HepG2 (cell line): ENCODE measurements around the gene NPHS1. TPM values are rescaled to one million over a fixed set of nuclear protein-coding genes. Genes with fewer than 3 reads are reported as not detected.
A peak's percentile ranks its signal among the peaks of the same experiment; 100 is the strongest.

ENCODE experiments used
- BATF2 ChIP-seq: sonication (generic); formaldehyde crosslinking; IDR thresholded peaks from 2 replicates; pipeline ENCODE4 v1.8.0; 2022; ENCODE audit warnings: mild to moderate bottlenecking, missing genetic modification reagents, moderate library complexity
- BHLHE40 ChIP-seq: IDR thresholded peaks from 2 replicates; pipeline ENCODE4 v1.6.1; 2011; ENCODE audit warnings: low read length, improper control_type of control experiment
- CENPX ChIP-seq: sonication (generic); formaldehyde crosslinking; IDR thresholded peaks from 2 replicates; pipeline ENCODE4 v1.9.0; 2021; ENCODE audit warnings: mild to moderate bottlenecking, missing genetic modification reagents, moderate library complexity
- KAT2B ChIP-seq: fragments of 150-350 bp; IDR thresholded peaks from 2 replicates; pipeline ENCODE4 v1.6.1; 2014; ENCODE audit warnings: low read depth, low read length, borderline replicate concordance
- MTF2 ChIP-seq: sonication (generic); formaldehyde crosslinking; IDR thresholded peaks from 2 replicates; pipeline ENCODE4 v1.5.0; 2020; ENCODE audit warnings: missing genetic modification reagents, borderline replicate concordance
- NFKB2 ChIP-seq: sonication (generic); formaldehyde crosslinking; IDR thresholded peaks from 2 replicates; pipeline ENCODE4 v1.4.0; 2020; ENCODE audit warnings: missing genetic modification reagents, borderline replicate concordance
- SIN3B ChIP-seq: fragments of 150-350 bp; IDR thresholded peaks from 2 replicates; pipeline ENCODE4 v1.6.1; 2014; ENCODE audit warnings: low read length
- SSRP1 ChIP-seq: IDR thresholded peaks from 2 replicates; pipeline ENCODE4 v1.6.1; 2016; ENCODE audit warnings: control low read depth
- TAF15 ChIP-seq: fragments of 200-400 bp; formaldehyde crosslinking; IDR thresholded peaks from one replicate; pipeline ENCODE4 v1.6.1; 2018; ENCODE audit warnings: mild to moderate bottlenecking, low read depth, low read length; ENCODE audit not compliant: poor library complexity, severe bottlenecking
- TCF7L2 ChIP-seq: IDR thresholded peaks from 2 replicates; pipeline ENCODE4 v1.6.1; 2011; ENCODE audit warnings: mild to moderate bottlenecking, low read depth, low read length, moderate library complexity
- TERF1 ChIP-seq: sonication (generic); formaldehyde crosslinking; IDR thresholded peaks from 2 replicates; pipeline ENCODE4 v1.8.0; 2022; ENCODE audit warnings: mild to moderate bottlenecking, missing genetic modification reagents, moderate library complexity
- WIZ ChIP-seq: sonication (generic); formaldehyde crosslinking; IDR thresholded peaks from 2 replicates; pipeline ENCODE4 v1.5.1; 2020; ENCODE audit warnings: mild to moderate bottlenecking, missing genetic modification reagents
- YEATS4 ChIP-seq: sonication (generic); formaldehyde crosslinking; IDR thresholded peaks from 2 replicates; pipeline ENCODE4 v1.4.0; 2020; ENCODE audit warnings: missing genetic modification reagents, borderline replicate concordance
- ZKSCAN1 ChIP-seq: fragments of 150-350 bp; IDR thresholded peaks from 2 replicates; pipeline ENCODE4 v1.6.1; 2014; ENCODE audit warnings: low read length
- ZNF678 ChIP-seq: sonication (generic); formaldehyde crosslinking; IDR thresholded peaks from 2 replicates; pipeline ENCODE4 v1.4.0; 2020; ENCODE audit warnings: mild to moderate bottlenecking, missing genetic modification reagents
- polyA plus RNA-seq, 8 experiments: library from polyadenylated mRNA; depleted of rRNA in 3 of 8; stranded (reverse) in 7 of 8; unstranded in 1 of 8; fragments of >200 nt; fragmentation: Illumina TruSeq in 4 of 8; extraction: Trizol in 4 of 8; gene quantifications; 2 replicates each; pipeline versions ENCODE4 v1.2.1 to v1.2.3, GENCODE V29; 2011 to 2016; ENCODE audit warnings: low read depth in 4 of 8, missing spikeins in 1 of 8, mixed read lengths in 1 of 8; ENCODE audit not compliant: insufficient read depth in 1 of 8
- total RNA-seq, 5 experiments: library from RNA; depleted of rRNA; stranded (reverse); fragments of >200 nt; fragmentation: Illumina TruSeq; extraction: Trizol; gene quantifications; 2 replicates each; pipeline ENCODE4 v1.2.3, GENCODE V29; 2016; ENCODE audit warnings: low read depth in 1 of 5
- TF ChIP-seq, protein P1 (sequence below): sonication (generic); formaldehyde crosslinking; IDR thresholded peaks from 2 replicates; pipeline ENCODE4 v1.5.0; 2020; ENCODE audit warnings: mild to moderate bottlenecking, missing genetic modification reagents, moderate library complexity
- TF ChIP-seq, protein P2 (sequence below): sonication (generic); formaldehyde crosslinking; IDR thresholded peaks from 2 replicates; pipeline ENCODE4 v1.4.0; 2020; ENCODE audit warnings: missing genetic modification reagents, low read depth, mild to moderate bottlenecking, borderline replicate concordance
- TF ChIP-seq, protein P3 (sequence below): sonication (generic); formaldehyde crosslinking; IDR thresholded peaks from 2 replicates; pipeline ENCODE4 v1.8.1; 2023; ENCODE audit warnings: mild to moderate bottlenecking, missing genetic modification reagents
- TF ChIP-seq, protein P4 (sequence below): sonication (generic); formaldehyde crosslinking; IDR thresholded peaks from 2 replicates; pipeline ENCODE4 v1.5.0; 2020; ENCODE audit warnings: missing genetic modification reagents
- TF ChIP-seq, protein P5 (sequence below): sonication (generic); formaldehyde crosslinking; IDR thresholded peaks from 2 replicates; pipeline ENCODE4 v1.5.0; 2020; ENCODE audit warnings: missing genetic modification reagents
- TF ChIP-seq, protein P6 (sequence below): sonication (generic); formaldehyde crosslinking; IDR thresholded peaks from 2 replicates; pipeline ENCODE4 v1.4.0; 2020; ENCODE audit warnings: low read depth, mild to moderate bottlenecking, missing genetic modification reagents

Gene NPHS1
- total and polyA plus RNA-seq, 2 of the 13 experiments (the other 11 are each of a cell fraction or from before 2014, with no cell fraction given), result not detected

GRCh38 chr19:35879770-35880317 lies 27.5 kb upstream of the NPHS1 start (continued):
- TF ChIP-seq WIZ (peak; percentile 97), MTF2 (CRISPR knock-in tag) (no peak), SSRP1 (CRISPR knock-in tag) (no peak), SIN3B (no peak), BHLHE40 (no peak), TERF1 (CRISPR knock-in tag) (no peak), TCF7L2 (no peak), ZNF678 (CRISPR knock-in tag) (peak; percentile 86; the same call in 1 of the 2 replicates), ZKSCAN1 (no peak), KAT2B (no peak), YEATS4 (0 out of 2 replicates have a peak, but pooled peaks have one; percentile 31), BATF2 (CRISPR knock-in tag) (no peak), TAF15 (no peak), NFKB2 (peak; percentile 98; the same call in 1 of the 2 replicates), CENPX (CRISPR knock-in tag) (no peak)
- TF ChIP-seq, protein P1, sequence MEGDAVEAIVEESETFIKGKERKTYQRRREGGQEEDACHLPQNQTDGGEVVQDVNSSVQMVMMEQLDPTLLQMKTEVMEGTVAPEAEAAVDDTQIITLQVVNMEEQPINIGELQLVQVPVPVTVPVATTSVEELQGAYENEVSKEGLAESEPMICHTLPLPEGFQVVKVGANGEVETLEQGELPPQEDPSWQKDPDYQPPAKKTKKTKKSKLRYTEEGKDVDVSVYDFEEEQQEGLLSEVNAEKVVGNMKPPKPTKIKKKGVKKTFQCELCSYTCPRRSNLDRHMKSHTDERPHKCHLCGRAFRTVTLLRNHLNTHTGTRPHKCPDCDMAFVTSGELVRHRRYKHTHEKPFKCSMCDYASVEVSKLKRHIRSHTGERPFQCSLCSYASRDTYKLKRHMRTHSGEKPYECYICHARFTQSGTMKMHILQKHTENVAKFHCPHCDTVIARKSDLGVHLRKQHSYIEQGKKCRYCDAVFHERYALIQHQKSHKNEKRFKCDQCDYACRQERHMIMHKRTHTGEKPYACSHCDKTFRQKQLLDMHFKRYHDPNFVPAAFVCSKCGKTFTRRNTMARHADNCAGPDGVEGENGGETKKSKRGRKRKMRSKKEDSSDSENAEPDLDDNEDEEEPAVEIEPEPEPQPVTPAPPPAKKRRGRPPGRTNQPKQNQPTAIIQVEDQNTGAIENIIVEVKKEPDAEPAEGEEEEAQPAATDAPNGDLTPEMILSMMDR (CRISPR knock-in tag), result no peak; the same call in 1 of the 2 replicates
- TF ChIP-seq, protein P2, sequence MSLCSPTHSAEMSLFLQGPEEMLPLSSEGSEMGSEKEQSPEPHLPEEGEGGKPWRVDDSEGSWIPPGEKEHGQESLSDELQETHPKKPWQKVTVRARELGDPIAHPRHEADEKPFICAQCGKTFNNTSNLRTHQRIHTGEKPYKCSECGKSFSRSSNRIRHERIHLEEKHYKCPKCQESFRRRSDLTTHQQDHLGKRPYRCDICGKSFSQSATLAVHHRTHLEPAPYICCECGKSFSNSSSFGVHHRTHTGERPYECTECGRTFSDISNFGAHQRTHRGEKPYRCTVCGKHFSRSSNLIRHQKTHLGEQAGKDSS (CRISPR knock-in tag), result no peak; the same call in 1 of the 2 replicates
- TF ChIP-seq, protein P3, sequence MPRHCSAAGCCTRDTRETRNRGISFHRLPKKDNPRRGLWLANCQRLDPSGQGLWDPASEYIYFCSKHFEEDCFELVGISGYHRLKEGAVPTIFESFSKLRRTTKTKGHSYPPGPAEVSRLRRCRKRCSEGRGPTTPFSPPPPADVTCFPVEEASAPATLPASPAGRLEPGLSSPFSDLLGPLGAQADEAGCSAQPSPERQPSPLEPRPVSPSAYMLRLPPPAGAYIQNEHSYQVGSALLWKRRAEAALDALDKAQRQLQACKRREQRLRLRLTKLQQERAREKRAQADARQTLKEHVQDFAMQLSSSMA (CRISPR knock-in tag), result peak; percentile 88
- TF ChIP-seq, protein P4, sequence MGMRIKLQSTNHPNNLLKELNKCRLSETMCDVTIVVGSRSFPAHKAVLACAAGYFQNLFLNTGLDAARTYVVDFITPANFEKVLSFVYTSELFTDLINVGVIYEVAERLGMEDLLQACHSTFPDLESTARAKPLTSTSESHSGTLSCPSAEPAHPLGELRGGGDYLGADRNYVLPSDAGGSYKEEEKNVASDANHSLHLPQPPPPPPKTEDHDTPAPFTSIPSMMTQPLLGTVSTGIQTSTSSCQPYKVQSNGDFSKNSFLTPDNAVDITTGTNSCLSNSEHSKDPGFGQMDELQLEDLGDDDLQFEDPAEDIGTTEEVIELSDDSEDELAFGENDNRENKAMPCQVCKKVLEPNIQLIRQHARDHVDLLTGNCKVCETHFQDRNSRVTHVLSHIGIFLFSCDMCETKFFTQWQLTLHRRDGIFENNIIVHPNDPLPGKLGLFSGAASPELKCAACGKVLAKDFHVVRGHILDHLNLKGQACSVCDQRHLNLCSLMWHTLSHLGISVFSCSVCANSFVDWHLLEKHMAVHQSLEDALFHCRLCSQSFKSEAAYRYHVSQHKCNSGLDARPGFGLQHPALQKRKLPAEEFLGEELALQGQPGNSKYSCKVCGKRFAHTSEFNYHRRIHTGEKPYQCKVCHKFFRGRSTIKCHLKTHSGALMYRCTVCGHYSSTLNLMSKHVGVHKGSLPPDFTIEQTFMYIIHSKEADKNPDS (CRISPR knock-in tag), result no peak
- TF ChIP-seq, protein P5, sequence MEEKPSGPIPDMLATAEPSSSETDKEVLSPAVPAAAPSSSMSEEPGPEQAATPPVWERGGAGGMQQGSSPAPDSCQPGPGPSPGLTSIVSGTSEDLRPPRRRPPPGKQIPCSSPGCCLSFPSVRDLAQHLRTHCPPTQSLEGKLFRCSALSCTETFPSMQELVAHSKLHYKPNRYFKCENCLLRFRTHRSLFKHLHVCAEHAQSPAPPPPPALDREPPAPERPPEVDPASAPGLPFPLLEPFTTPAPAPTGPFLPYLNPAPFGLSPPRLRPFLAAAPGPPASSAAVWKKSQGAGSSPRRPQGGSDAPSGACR, result no peak
- TF ChIP-seq, protein P6, sequence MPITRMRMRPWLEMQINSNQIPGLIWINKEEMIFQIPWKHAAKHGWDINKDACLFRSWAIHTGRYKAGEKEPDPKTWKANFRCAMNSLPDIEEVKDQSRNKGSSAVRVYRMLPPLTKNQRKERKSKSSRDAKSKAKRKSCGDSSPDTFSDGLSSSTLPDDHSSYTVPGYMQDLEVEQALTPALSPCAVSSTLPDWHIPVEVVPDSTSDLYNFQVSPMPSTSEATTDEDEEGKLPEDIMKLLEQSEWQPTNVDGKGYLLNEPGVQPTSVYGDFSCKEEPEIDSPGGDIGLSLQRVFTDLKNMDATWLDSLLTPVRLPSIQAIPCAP (CRISPR knock-in tag), result no peak
